GM13976 (cell line): ENCODE data around the gene LOC128125822.

Experiments used
- DNase-seq: peaks from one replicate; pipeline ENCODE4 v3.0.0; 2012; ENCODE audit warnings: low spot score
- CTCF ChIP-seq: IDR thresholded peaks from 2 replicates; pipeline ENCODE4 v1.5.1; 2012; ENCODE audit warnings: borderline replicate concordance, mild to moderate bottlenecking; ENCODE audit not compliant: insufficient read depth; ENCODE audit errors: extremely low read depth, missing control alignments, control extremely low read depth
- in situ Hi-C: fragments of 300-500 bp; cut with MboI; formaldehyde crosslinking; loops from one replicate; pipeline ENCODE4 v1.12.0; 2022; ENCODE audit warnings: low sequenced_read_pairs, mixed read lengths, inconsistent platforms; ENCODE audit not compliant: unreplicated experiment

Gene LOC128125822

GRCh38 chr6:63538550-63538949 is 33.7 kb upstream of the LOC128125822 start:
- in situ Hi-C loops: no loop called here
- TF ChIP-seq CTCF: no peak
- DNase-seq: no peak

GRCh38 chr6:63543001-63543400 is 29.3 kb upstream of the LOC128125822 start:
- TF ChIP-seq CTCF: no peak
- no peak for DNase-seq
- in situ Hi-C loops: no loop called here

DNA sequence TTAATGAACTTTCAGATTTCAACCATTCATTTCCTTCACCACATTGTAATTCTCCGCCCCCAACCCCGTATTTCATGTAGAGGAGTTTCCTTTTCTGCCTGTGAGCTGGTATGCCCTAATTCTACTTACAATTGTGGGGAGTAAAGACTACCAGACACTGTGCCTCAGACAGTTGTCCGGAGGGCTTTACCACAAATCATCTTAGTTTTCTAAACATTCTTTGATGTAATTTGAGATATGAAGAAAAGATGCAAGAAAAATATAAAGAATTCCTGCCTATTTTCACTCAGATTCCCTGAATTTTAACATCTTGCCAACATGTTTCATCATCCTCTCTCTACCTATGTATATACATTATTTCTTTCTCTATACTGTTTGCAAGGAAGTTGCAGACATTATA is 28.3 kb upstream of the LOC128125822 start:
- DNase-seq: no peak
- TF ChIP-seq CTCF: no peak
- in situ Hi-C loops: no loop called here

GRCh38 chr6:63546236-63546635 is 26.0 kb upstream of the LOC128125822 start:
- in situ Hi-C loops: no loop called here
- no peak for TF ChIP-seq CTCF
- DNase-seq: no peak

- in situ Hi-C loops: no loop called here
- DNase-seq: no peak
- no peak for TF ChIP-seq CTCF
Measured at GRCh38 chr6:63546697-63547096, 25.6 kb upstream of the LOC128125822 start.

GRCh38 chr6:63549076-63549475 is 23.2 kb upstream of the LOC128125822 start:
- no peak for TF ChIP-seq CTCF
- DNase-seq: no peak
- in situ Hi-C loops: no loop called here

DNA sequence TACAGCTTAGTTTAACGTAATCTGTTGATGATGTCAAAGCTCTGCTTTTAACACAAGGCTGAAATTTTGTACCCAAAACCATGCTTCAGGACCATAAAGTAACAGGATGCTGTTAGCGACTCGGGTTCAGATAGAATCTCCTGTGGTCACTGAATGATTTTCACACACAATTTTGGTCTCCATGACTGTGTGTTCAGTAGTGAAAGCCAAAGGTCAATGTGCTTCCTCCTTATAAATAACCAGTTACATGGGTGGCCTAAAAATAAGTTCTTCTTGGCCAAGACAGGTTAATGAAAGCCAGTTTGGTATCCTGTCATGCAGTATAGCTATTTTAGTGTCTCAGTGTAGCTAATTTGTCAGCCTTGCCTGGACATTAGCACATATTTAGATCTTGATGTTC is 19.1 kb upstream of the LOC128125822 start:
- no peak for TF ChIP-seq CTCF
- in situ Hi-C loops: no loop called here
- peak; percentile 52 for DNase-seq
